ENCODE data around the gene PRPH2. TPM values are rescaled to one million over a fixed set of nuclear protein-coding genes. Genes with fewer than 3 reads are reported as not detected.

The PRPH2 gene
- total and polyA plus RNA-seq, 2 donors (not counting 3 experiments of a cell fraction or from before 2014, with no cell fraction given): 0.40 to 0.46 TPM

GRCh38 chr6:42729731-42730130 lies 7.3 kb upstream of the PRPH2 start:
- Histone ChIP-seq H3K36me3 (ENCODE audit: control insufficient read depth in 2 of 2, extremely low read depth in 1 of 2, insufficient read depth in 2 of 2, low read length in 2 of 2) (no peaks in the 10 kb centered on the region), H3K27me3 (ENCODE audit: control insufficient read depth in 2 of 2, insufficient read depth in 2 of 2, low read length in 2 of 2) (no peaks in the 10 kb centered on the region), H3K9me1 (replicated peaks; ENCODE audit: control insufficient read depth, extremely low read depth, insufficient read depth, low read length) (no peaks in the 10 kb centered on the region), H3K4me2 (ENCODE audit: insufficient read depth, low read length) (no peak overlapping the region), H4K20me1 (replicated peaks; ENCODE audit: control insufficient read depth, extremely low read depth, insufficient read depth, low read length) (no peaks in the 10 kb centered on the region), H2AFZ (ENCODE audit: low read depth, low read length) (no peak overlapping the region), H3K27ac (ENCODE audit: insufficient read depth, low read depth, low read length) (no peak overlapping the region), H3K9me3 (replicated peaks; ENCODE audit: control insufficient read depth, insufficient read depth, low read length) (no peaks in the 10 kb centered on the region), H3K79me2 (ENCODE audit: control insufficient read depth, insufficient read depth, low read length) (no peaks in the 10 kb centered on the region), H3K4me1 (ENCODE audit: control insufficient read depth, extremely low read depth, insufficient read depth, low read length) (peaks cover 11% of the 10 kb centered on the region), H3K4me3 (replicated peaks in 1 of 3; ENCODE audit: insufficient read depth in 1 of 3, low read depth in 1 of 3, low read length in 3 of 3) (no peak overlapping the region), H3K9ac (replicated peaks; ENCODE audit: extremely low read depth, insufficient read depth, low read length) (no peak overlapping the region)
- FAIRE-seq: no peak
- dilution Hi-C loops (cut with MboI; ENCODE audit: extremely low pct_ligation_motif_present, low sequenced_read_pairs) (no loop called here), intact Hi-C loops (cut with micrococcal nuclease) (loop anchor here (5.0 kb wide), 2 partner anchors 73 to 168 kb away; no protein-coding TSS in a partner anchor)
- DNase-seq (ENCODE audit: low read depth, low spot score): no peak
- CTCF ChIA-PET: interaction anchor here (1.1 to 1.6 kb wide), 5 partner anchors 11 to 68 kb away, joined by 4 to 8 read pairs (median 5); no protein-coding TSS in a partner anchor
- TF ChIP-seq GATA2 (IDR thresholded peaks at IDR 0.05; ENCODE audit: insufficient read depth, insufficient read length, low read depth, low read length): no peak
- TF ChIP-seq POLR2A (IDR thresholded peaks at IDR 0.05; ENCODE audit: low read depth, low read length): no peak
- TF ChIP-seq, protein P1, sequence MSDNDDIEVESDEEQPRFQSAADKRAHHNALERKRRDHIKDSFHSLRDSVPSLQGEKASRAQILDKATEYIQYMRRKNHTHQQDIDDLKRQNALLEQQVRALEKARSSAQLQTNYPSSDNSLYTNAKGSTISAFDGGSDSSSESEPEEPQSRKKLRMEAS (IDR thresholded peaks at IDR 0.05; ENCODE audit: insufficient read depth, insufficient read length): no peak
- no peak for TF ChIP-seq CTCF (IDR thresholded peaks at IDR 0.05; ENCODE audit: extremely low read depth in 1 of 2, insufficient read depth in 1 of 2, low read depth in 1 of 2, low read length in 2 of 2)
- TF ChIP-seq FOS (IDR thresholded peaks at IDR 0.05; ENCODE audit: borderline replicate concordance, insufficient read depth, low read length): no peak
- TF ChIP-seq EZH2 (IDR thresholded peaks at IDR 0.05; ENCODE audit: borderline replicate concordance, low read depth, low read length, severe bottlenecking): no peak
- no peak for TF ChIP-seq MYC (IDR thresholded peaks at IDR 0.05; ENCODE audit: low read depth, low read length)
- TF ChIP-seq JUN (IDR thresholded peaks at IDR 0.05; ENCODE audit: borderline replicate concordance, insufficient read depth, insufficient read length, low read depth): no peak
- no peak for TF ChIP-seq POLR2AphosphoS5 (IDR thresholded peaks at IDR 0.05; ENCODE audit: insufficient read depth, low read depth, low read length)
- POLR2A ChIA-PET: interaction anchor here (0.6 to 0.7 kb wide), 2 partner anchors 16 to 46 kb away, joined by 5 to 13 read pairs; partner anchors contain the start of gene TBCC
- no TSS peak for BruUV-seq (replicated peaks)

Measured in endothelial cell of umbilical vein (primary cell).